HEK293 (cell line): ENCODE measurements around the gene GBX2.

Experiments
- CTCF ChIA-PET: fragments of 350-600 bp; formaldehyde crosslinking; extraction: SDS; loops from one replicate; lab custom pipeline; 2021; ENCODE audit warnings: antibody characterized with exemption; lab: Yijun Ruan, JAX
- POLR2A ChIA-PET: fragments of 300-600 bp; formaldehyde crosslinking; extraction: SDS; loops from one replicate; lab custom pipeline; 2020; ENCODE audit warnings: antibody characterized with exemption, inconsistent platforms; lab: Yijun Ruan, JAX
- H3K27ac ChIP-seq: fragments of 200-500 bp; sonication (Bioruptor generic); 2 replicates; pipeline ENCODE4 v1.5.1; 2014; ENCODE audit warnings: low read depth, low read length, control low read depth, inconsistent platforms; ENCODE audit errors: extremely low read depth
- H3K36me3 ChIP-seq, 2 experiments: fragments of 200-500 bp in 1 of 2; sonication (Bioruptor generic) in 1 of 2; 1 replicate in 1 of 2; 2 replicates in 1 of 2; pipeline ENCODE4 v1.5.1; 2014 to 2017; ENCODE audit warnings: inconsistent platforms in 2 of 2, low read length in 2 of 2; ENCODE audit not compliant: control insufficient read depth in 2 of 2, insufficient read depth in 1 of 2
- H3K4me1 ChIP-seq: fragments of 200-500 bp; sonication (Bioruptor generic); 2 replicates; pipeline ENCODE4 v1.5.1; 2014; ENCODE audit warnings: mild to moderate bottlenecking, low read length, inconsistent platforms; ENCODE audit not compliant: control insufficient read depth, insufficient read depth
- H3K4me3 ChIP-seq: 2 replicates; pipeline ENCODE4 v1.5.1; 2011; ENCODE audit warnings: low read depth, mild to moderate bottlenecking, control low read depth, low read length, moderate library complexity
- H3K9me3 ChIP-seq: fragments of 200-500 bp; sonication (Bioruptor generic); 2 replicates; pipeline ENCODE4 v1.5.1; 2014; ENCODE audit warnings: low read depth, low read length, inconsistent platforms; ENCODE audit not compliant: control insufficient read depth, insufficient read depth
- FEZF1 ChIP-seq: fragments of 450-650 bp; formaldehyde crosslinking; IDR thresholded peaks from 2 replicates; pipeline ENCODE4 v1.5.1; 2016; ENCODE audit warnings: missing biosample characterization, missing genetic modification characterization
- GLI4 ChIP-seq: fragments of 450-650 bp; formaldehyde crosslinking; IDR thresholded peaks from 2 replicates; pipeline ENCODE4 v1.5.1; 2016; ENCODE audit warnings: missing biosample characterization, missing genetic modification characterization
- MEIS1 ChIP-seq: sonication (generic); formaldehyde crosslinking; IDR thresholded peaks from 2 replicates; pipeline ENCODE4 v1.8.1; 2022; ENCODE audit warnings: missing genetic modification reagents, mild to moderate bottlenecking, borderline replicate concordance
- ZBTB48 ChIP-seq: fragments of 450-650 bp; formaldehyde crosslinking; IDR thresholded peaks from 2 replicates; pipeline ENCODE4 v1.5.1; 2016; ENCODE audit warnings: missing biosample characterization, missing genetic modification characterization
- ZBTB49 ChIP-seq: fragments of 450-650 bp; formaldehyde crosslinking; IDR thresholded peaks from 2 replicates; pipeline ENCODE4 v1.5.1; 2016; ENCODE audit warnings: missing biosample characterization, missing genetic modification characterization, low read depth
- ZFP3 ChIP-seq: fragments of 450-650 bp; formaldehyde crosslinking; IDR thresholded peaks from 2 replicates; pipeline ENCODE4 v1.5.1; 2016; ENCODE audit warnings: low read depth, missing biosample characterization, missing genetic modification characterization
- ZIC2 ChIP-seq: fragments of 450-650 bp; formaldehyde crosslinking; IDR thresholded peaks from 2 replicates; pipeline ENCODE4 v1.5.1; 2016; ENCODE audit warnings: missing biosample characterization, missing genetic modification characterization
- ZNF266 ChIP-seq: fragments of 450-650 bp; formaldehyde crosslinking; IDR thresholded peaks from 2 replicates; pipeline ENCODE4 v1.5.1; 2016; ENCODE audit warnings: missing biosample characterization, missing genetic modification characterization, low read depth
- ZNF292 ChIP-seq: fragments of 450-650 bp; formaldehyde crosslinking; IDR thresholded peaks from 2 replicates; pipeline ENCODE4 v1.5.1; 2016; ENCODE audit warnings: low read depth, missing biosample characterization, missing genetic modification characterization, borderline replicate concordance
- ZNF324 ChIP-seq: fragments of 450-650 bp; formaldehyde crosslinking; IDR thresholded peaks from 2 replicates; pipeline ENCODE4 v1.5.1; 2016; ENCODE audit warnings: missing biosample characterization, missing genetic modification characterization
- ZNF391 ChIP-seq: fragments of 450-650 bp; formaldehyde crosslinking; IDR thresholded peaks from 2 replicates; pipeline ENCODE4 v1.5.1; 2016; ENCODE audit warnings: low read depth, missing biosample characterization, missing genetic modification characterization, borderline replicate concordance
- ZNF510 ChIP-seq: fragments of 450-650 bp; formaldehyde crosslinking; IDR thresholded peaks from 2 replicates; pipeline ENCODE4 v1.5.1; 2018; ENCODE audit warnings: mild to moderate bottlenecking, missing genetic modification characterization, missing biosample characterization; ENCODE audit not compliant: insufficient replicate concordance
- ZNF518A ChIP-seq: fragments of 450-650 bp; formaldehyde crosslinking; conservative IDR thresholded peaks from 2 replicates; pipeline ENCODE4 v1.5.1; 2016; ENCODE audit warnings: low read depth, missing biosample characterization, missing genetic modification characterization
- ZNF707 ChIP-seq: fragments of 450-650 bp; formaldehyde crosslinking; IDR thresholded peaks from 2 replicates; pipeline ENCODE4 v1.5.1; 2016; ENCODE audit warnings: missing biosample characterization, missing genetic modification characterization
- ZNF830 ChIP-seq: fragments of 450-650 bp; IDR thresholded peaks from 2 replicates; pipeline ENCODE4 v1.5.0; 2018; ENCODE audit warnings: missing biosample characterization, missing genetic modification characterization, low read depth, mild to moderate bottlenecking, moderate library complexity
- TF ChIP-seq, protein P1 (sequence below): fragments of 450-650 bp; formaldehyde crosslinking; IDR thresholded peaks from 2 replicates; pipeline ENCODE4 v1.5.1; 2016; ENCODE audit warnings: missing biosample characterization, missing genetic modification characterization

The GBX2 gene

GRCh38 chr2:236129935-236130334 is 38.3 kb downstream of the GBX2 start:
- no peaks in the 10 kb centered on the region for H3K4me1 ChIP-seq
- H3K36me3 ChIP-seq = no peaks in the 10 kb centered on the region
- TF ChIP-seq, protein P1, sequence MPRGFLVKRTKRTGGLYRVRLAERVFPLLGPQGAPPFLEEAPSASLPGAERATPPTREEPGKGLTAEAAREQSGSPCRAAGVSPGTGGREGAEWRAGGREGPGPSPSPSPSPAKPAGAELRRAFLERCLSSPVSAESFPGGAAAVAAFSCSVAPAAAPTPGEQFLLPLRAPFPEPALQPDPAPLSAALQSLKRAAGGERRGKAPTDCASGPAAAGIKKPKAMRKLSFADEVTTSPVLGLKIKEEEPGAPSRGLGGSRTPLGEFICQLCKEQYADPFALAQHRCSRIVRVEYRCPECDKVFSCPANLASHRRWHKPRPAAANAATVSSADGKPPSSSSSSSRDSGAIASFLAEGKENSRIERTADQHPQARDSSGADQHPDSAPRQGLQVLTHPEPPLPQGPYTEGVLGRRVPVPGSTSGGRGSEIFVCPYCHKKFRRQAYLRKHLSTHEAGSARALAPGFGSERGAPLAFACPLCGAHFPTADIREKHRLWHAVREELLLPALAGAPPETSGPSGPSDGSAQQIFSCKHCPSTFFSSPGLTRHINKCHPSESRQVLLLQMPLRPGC (tag by site-specific recombination) = no peak
- TF ChIP-seq ZNF510 = no peak
- no peak for TF ChIP-seq FEZF1 (tag by site-specific recombination)
- no peak overlapping the region for H3K4me3 ChIP-seq
- ChIA-PET POLR2A (no interaction called here), CTCF (no interaction called here)
- no peak overlapping the region for H3K27ac ChIP-seq
- no peaks in the 10 kb centered on the region for H3K9me3 ChIP-seq

- Histone ChIP-seq H3K4me3 (no peak overlapping the region), H3K27ac (no peak overlapping the region), H3K4me1 (no peaks in the 10 kb centered on the region)
- POLR2A ChIA-PET = no interaction called here
- TF ChIP-seq ZNF518A (tag by site-specific recombination) = no peak
- TF ChIP-seq MEIS1 = no peak
- TF ChIP-seq ZBTB48 (tag by site-specific recombination) = no peak
- no peak for TF ChIP-seq ZNF707 (tag by site-specific recombination)
- no peak for TF ChIP-seq ZNF391 (tag by site-specific recombination)
- no peak for TF ChIP-seq ZFP3 (tag by site-specific recombination)
- no peak for TF ChIP-seq GLI4
- TF ChIP-seq ZBTB49 (tag by site-specific recombination) = no peak
- no peak for TF ChIP-seq ZNF292 (tag by site-specific recombination)
- no peak for TF ChIP-seq ZNF324 (tag by site-specific recombination)
- no peak for TF ChIP-seq ZNF830 (tag by site-specific recombination)
- no peak for TF ChIP-seq ZIC2
- no peak for TF ChIP-seq ZNF266
- TF ChIP-seq, all 188 proteins: peak for 0
- CTCF ChIA-PET = no interaction called here
- no peaks in the 10 kb centered on the region for H3K9me3 ChIP-seq
- H3K36me3 ChIP-seq = peaks cover 0 to 10% of the 10 kb centered on the region in 2 experiments; a peak in 1 of 3 replicates
These were observed 39.9 kb downstream of the GBX2 start for GRCh38 chr2:236128321-236128720.
